Measurements from ENCODE around the gene KCTD10.

The KCTD10 gene

DNA sequence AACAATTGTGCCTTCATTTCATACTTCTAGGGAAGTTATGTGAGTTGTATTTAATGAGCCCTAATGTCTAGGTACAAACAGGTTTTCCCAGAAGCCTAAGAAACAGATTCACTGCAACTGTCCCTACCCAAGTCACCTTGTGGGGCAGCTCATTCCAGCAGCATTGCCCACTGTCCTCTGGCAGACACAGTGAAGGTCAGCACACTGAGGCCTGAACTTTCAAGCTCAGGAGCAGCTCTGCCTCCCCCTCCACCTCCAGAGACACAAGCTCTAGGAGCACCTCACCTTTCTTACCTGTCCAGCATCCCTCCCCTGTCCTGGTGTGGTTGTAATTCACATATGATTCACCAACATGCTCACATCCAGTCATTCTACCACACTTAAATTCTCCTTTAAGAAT is 16.0 kb upstream of the KCTD10 start:
- Histone ChIP-seq H3K36me3 (ENCODE audit: control insufficient read depth, insufficient read depth, low read length) (peaks cover 5% of the 10 kb centered on the region), H2BK5ac (ENCODE audit: low read length) (no peak overlapping the region), H4K8ac (ENCODE audit: low read depth, low read length) (no peak overlapping the region), H3K79me2 (ENCODE audit: control insufficient read depth, insufficient read depth, low read length) (no peaks in the 10 kb centered on the region), H4K5ac (ENCODE audit: low read length) (no peak overlapping the region), H2BK15ac (replicated peaks; ENCODE audit: low read depth) (no peak overlapping the region), H2AK5ac (ENCODE audit: low read length) (no peak overlapping the region), H3K4me2 (ENCODE audit: low read length) (no peak overlapping the region), H3K27me3 (ENCODE audit: insufficient read depth, low read length, poor library complexity) (no peaks in the 10 kb centered on the region), H3K23ac (ENCODE audit: low read length) (no peak overlapping the region), H3K4ac (ENCODE audit: low read depth, low read length) (no peak overlapping the region), H3K4me1 (ENCODE audit: control insufficient read depth, low read depth, low read length) (no peaks in the 10 kb centered on the region), H2BK120ac (ENCODE audit: low read depth, low read length) (no peak overlapping the region), H3K79me1 (ENCODE audit: low read length) (no peaks in the 10 kb centered on the region), H3K4me3 (ENCODE audit: low read length) (no peak overlapping the region), H3K18ac (ENCODE audit: low read length) (no peak overlapping the region), H3K56ac (ENCODE audit: low read length) (no peak overlapping the region), H3K27ac (ENCODE audit: low read depth, low read length) (no peak overlapping the region), H3K9ac (ENCODE audit: low read length) (no peak overlapping the region)
- DNase-seq, result no peak

DNA sequence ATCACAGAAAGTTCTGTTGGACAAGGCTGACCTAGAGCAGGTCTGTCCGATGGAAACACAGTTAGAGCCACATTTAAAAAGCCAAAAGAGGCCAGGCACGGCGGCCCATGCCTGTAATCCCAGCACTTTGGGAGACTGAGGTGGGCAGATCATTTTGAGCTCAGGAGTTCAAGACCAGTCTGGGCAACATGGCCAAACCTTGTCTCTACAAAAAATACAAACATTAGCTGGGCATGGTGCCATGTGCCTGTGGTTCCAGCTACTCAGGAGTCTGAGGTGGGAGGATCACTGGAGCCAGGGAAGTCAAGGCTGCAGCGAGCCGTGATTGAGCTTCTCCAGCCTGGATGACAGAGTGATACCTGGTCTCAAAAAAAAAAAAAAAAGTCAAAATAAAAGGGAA is 15.3 kb upstream of the KCTD10 start:
- no peak overlapping the region for H2AK5ac ChIP-seq (ENCODE audit: low read length)
- no peak overlapping the region for H2BK15ac ChIP-seq (replicated peaks; ENCODE audit: low read depth)
- no peaks in the 10 kb centered on the region for H3K27me3 ChIP-seq (ENCODE audit: insufficient read depth, low read length, poor library complexity)
- no peak overlapping the region for H3K27ac ChIP-seq (ENCODE audit: low read depth, low read length)
- no peak for DNase-seq
- no peak overlapping the region for H3K56ac ChIP-seq (ENCODE audit: low read length)
- no peak overlapping the region for H3K4ac ChIP-seq (ENCODE audit: low read depth, low read length)
- H3K23ac ChIP-seq (ENCODE audit: low read length), result no peak overlapping the region
- no peak overlapping the region for H2BK5ac ChIP-seq (ENCODE audit: low read length)
- H3K4me1 ChIP-seq (ENCODE audit: control insufficient read depth, low read depth, low read length), result no peaks in the 10 kb centered on the region
- peaks cover 5% of the 10 kb centered on the region for H3K36me3 ChIP-seq (ENCODE audit: control insufficient read depth, insufficient read depth, low read length)
- no peak overlapping the region for H3K18ac ChIP-seq (ENCODE audit: low read length)
- no peaks in the 10 kb centered on the region for H3K79me1 ChIP-seq (ENCODE audit: low read length)
- no peak overlapping the region for H3K4me2 ChIP-seq (ENCODE audit: low read length)
- no peak overlapping the region for H2BK120ac ChIP-seq (ENCODE audit: low read depth, low read length)
- H4K8ac ChIP-seq (ENCODE audit: low read depth, low read length), result no peak overlapping the region
- no peaks in the 10 kb centered on the region for H3K79me2 ChIP-seq (ENCODE audit: control insufficient read depth, insufficient read depth, low read length)
- no CpG with 5 or more reads among the region's 5 CpGs for WGBS (ENCODE audit: extremely low coverage, insufficient coverage, low lambda C conversion rate)
- H4K5ac ChIP-seq (ENCODE audit: low read length), result no peak overlapping the region
- no peak overlapping the region for H3K4me3 ChIP-seq (ENCODE audit: low read length)
- no peak overlapping the region for H3K9ac ChIP-seq (ENCODE audit: low read length)

DNA sequence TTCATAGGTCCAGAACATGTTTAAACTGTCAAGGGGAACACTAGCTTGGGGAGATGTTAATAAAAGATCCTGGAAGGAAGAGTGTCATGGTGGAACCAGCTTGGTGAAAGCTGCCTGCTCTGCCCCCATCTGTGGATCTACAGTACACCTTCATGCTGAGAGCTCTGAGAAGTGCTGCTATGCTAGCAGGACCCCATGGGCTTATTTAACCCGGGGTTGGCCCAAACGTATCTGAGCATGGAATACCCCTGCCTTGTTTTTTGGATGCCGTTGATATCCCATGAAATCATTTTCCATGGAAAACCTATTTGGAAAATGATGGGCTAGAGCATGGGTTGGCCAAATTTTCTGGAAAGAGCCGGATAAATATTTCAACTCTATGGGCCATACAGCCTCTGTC is 14.6 kb upstream of the KCTD10 start:
- H3K4me1 ChIP-seq (ENCODE audit: control insufficient read depth, low read depth, low read length), result no peaks in the 10 kb centered on the region
- no peaks in the 10 kb centered on the region for H3K79me1 ChIP-seq (ENCODE audit: low read length)
- H2BK120ac ChIP-seq (ENCODE audit: low read depth, low read length), result no peak overlapping the region
- no peak overlapping the region for H3K4me2 ChIP-seq (ENCODE audit: low read length)
- H3K56ac ChIP-seq (ENCODE audit: low read length), result no peak overlapping the region
- H4K5ac ChIP-seq (ENCODE audit: low read length), result no peak overlapping the region
- H3K23ac ChIP-seq (ENCODE audit: low read length), result no peak overlapping the region
- no peak overlapping the region for H2AK5ac ChIP-seq (ENCODE audit: low read length)
- no peak for DNase-seq
- no peak overlapping the region for H3K4ac ChIP-seq (ENCODE audit: low read depth, low read length)
- H3K79me2 ChIP-seq (ENCODE audit: control insufficient read depth, insufficient read depth, low read length), result no peaks in the 10 kb centered on the region
- H2BK15ac ChIP-seq (replicated peaks; ENCODE audit: low read depth), result no peak overlapping the region
- no peak overlapping the region for H3K4me3 ChIP-seq (ENCODE audit: low read length)
- no peak overlapping the region for H4K8ac ChIP-seq (ENCODE audit: low read depth, low read length)
- H3K18ac ChIP-seq (ENCODE audit: low read length), result no peak overlapping the region
- H2BK5ac ChIP-seq (ENCODE audit: low read length), result no peak overlapping the region
- WGBS (ENCODE audit: extremely low coverage, insufficient coverage, low lambda C conversion rate), result no CpG with 5 or more reads among the region's 4 CpGs
- H3K27ac ChIP-seq (ENCODE audit: low read depth, low read length), result no peak overlapping the region
- H3K27me3 ChIP-seq (ENCODE audit: insufficient read depth, low read length, poor library complexity), result no peaks in the 10 kb centered on the region
- H3K9ac ChIP-seq (ENCODE audit: low read length), result no peak overlapping the region
- peaks cover 5% of the 10 kb centered on the region for H3K36me3 ChIP-seq (ENCODE audit: control insufficient read depth, insufficient read depth, low read length)

DNA sequence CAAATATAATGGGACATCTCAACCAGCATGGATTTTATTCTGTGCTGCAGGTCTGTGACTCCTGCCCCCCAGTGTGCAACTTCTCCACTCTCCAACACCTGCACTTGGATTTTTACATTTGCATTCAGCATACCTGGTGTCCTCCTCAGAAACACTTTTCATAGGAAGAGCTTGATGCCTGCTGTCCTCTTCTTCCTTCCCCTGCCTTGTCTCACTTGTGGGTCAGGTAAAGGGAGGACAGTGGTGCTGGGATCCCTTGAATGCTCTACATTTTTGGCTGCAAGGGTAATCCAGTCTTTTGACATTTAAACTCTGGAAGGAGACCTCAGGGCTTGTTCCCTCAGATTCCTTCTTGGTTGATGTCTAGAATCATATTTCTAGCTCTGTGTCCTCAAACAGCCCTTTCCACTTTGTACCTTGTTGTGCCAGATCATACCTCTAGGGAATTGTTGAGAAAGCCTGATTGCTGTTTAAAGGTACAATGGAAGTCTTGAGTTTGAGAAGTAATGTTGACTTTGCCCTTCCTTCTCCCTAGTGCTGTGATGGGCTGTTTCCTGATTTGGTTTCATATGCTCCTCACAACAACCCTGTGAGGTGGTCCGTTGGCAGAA is 13.0 kb upstream of the KCTD10 start:
- no peak overlapping the region for H3K4me3 ChIP-seq (ENCODE audit: low read length)
- peaks cover 10% of the 10 kb centered on the region for H3K36me3 ChIP-seq (ENCODE audit: control insufficient read depth, insufficient read depth, low read length)
- H3K18ac ChIP-seq (ENCODE audit: low read length), result no peak overlapping the region
- H3K27ac ChIP-seq (ENCODE audit: low read depth, low read length), result no peak overlapping the region
- no peaks in the 10 kb centered on the region for H3K79me2 ChIP-seq (ENCODE audit: control insufficient read depth, insufficient read depth, low read length)
- no peak overlapping the region for H4K5ac ChIP-seq (ENCODE audit: low read length)
- H3K79me1 ChIP-seq (ENCODE audit: low read length), result no peaks in the 10 kb centered on the region
- H2BK15ac ChIP-seq (replicated peaks; ENCODE audit: low read depth), result no peak overlapping the region
- no peaks in the 10 kb centered on the region for H3K4me1 ChIP-seq (ENCODE audit: control insufficient read depth, low read depth, low read length)
- no peak overlapping the region for H2BK5ac ChIP-seq (ENCODE audit: low read length)
- no CpG with 5 or more reads among the region's 1 CpG for WGBS (ENCODE audit: extremely low coverage, insufficient coverage, low lambda C conversion rate)
- H2AK5ac ChIP-seq (ENCODE audit: low read length), result no peak overlapping the region
- H3K4me2 ChIP-seq (ENCODE audit: low read length), result no peak overlapping the region
- no peak for DNase-seq
- no peaks in the 10 kb centered on the region for H3K27me3 ChIP-seq (ENCODE audit: insufficient read depth, low read length, poor library complexity)
- H3K23ac ChIP-seq (ENCODE audit: low read length), result no peak overlapping the region
- no peak overlapping the region for H3K9ac ChIP-seq (ENCODE audit: low read length)
- H4K8ac ChIP-seq (ENCODE audit: low read depth, low read length), result no peak overlapping the region
- H3K4ac ChIP-seq (ENCODE audit: low read depth, low read length), result no peak overlapping the region
- no peak overlapping the region for H3K56ac ChIP-seq (ENCODE audit: low read length)
- no peak overlapping the region for H2BK120ac ChIP-seq (ENCODE audit: low read depth, low read length)

DNA sequence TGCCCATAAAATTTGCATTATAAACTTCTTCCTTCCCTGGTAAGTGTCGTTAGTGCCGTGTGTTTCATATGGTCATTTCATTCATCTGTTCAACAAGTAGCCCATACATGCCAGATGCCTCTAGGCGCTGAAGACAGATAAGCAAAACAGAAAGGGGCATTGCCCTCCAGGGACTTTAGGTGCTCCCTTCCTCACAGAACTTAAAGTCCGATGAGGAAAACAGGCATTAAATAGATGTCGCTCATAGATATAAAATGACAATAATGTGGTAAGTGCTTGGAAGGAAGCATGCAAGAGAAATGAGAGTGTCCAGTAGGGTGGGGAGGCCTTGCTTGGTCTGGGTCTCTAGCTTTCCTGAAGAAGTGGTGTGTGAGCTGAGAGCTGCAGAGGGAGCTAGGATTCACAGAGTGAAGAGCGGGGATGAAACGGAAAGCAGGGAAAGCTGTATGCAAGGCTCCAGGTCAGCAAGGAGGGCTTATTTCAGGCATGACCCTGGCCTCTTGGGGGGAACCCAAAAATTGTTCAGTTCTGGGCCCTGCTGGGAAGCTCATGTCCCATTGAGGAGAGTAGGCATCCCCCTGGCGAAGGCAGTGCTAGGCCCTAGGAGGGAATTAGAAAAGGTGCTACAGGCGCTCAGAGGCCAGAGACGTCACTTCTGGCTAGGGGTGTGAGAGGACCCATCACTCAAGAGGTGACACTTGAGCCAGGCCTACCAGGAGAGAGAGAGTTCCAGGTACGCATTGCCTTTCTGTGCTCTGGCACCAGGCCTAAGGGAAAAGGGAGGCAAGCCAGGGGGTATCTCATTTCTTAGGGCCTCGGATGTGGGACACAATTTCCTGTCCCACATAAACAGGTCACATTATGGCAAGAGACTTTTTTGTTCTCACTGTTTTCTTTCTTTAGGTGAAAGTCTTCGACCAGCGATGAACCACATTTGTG is 12.2 kb upstream of the KCTD10 start:
- H2BK120ac ChIP-seq (ENCODE audit: low read depth, low read length), result no peak overlapping the region
- H3K56ac ChIP-seq (ENCODE audit: low read length), result no peak overlapping the region
- H3K4me3 ChIP-seq (ENCODE audit: low read length), result no peak overlapping the region
- no peaks in the 10 kb centered on the region for H3K79me1 ChIP-seq (ENCODE audit: low read length)
- no peaks in the 10 kb centered on the region for H3K27me3 ChIP-seq (ENCODE audit: insufficient read depth, low read length, poor library complexity)
- H2BK5ac ChIP-seq (ENCODE audit: low read length), result no peak overlapping the region
- no peaks in the 10 kb centered on the region for H3K79me2 ChIP-seq (ENCODE audit: control insufficient read depth, insufficient read depth, low read length)
- no peak overlapping the region for H2BK15ac ChIP-seq (replicated peaks; ENCODE audit: low read depth)
- DNase-seq, result no peak
- H3K4me1 ChIP-seq (ENCODE audit: control insufficient read depth, low read depth, low read length), result no peaks in the 10 kb centered on the region
- H2AK5ac ChIP-seq (ENCODE audit: low read length), result no peak overlapping the region
- H4K8ac ChIP-seq (ENCODE audit: low read depth, low read length), result no peak overlapping the region
- no peak overlapping the region for H3K9ac ChIP-seq (ENCODE audit: low read length)
- no peak overlapping the region for H4K5ac ChIP-seq (ENCODE audit: low read length)
- no CpG with 5 or more reads among the region's 14 CpGs for WGBS (ENCODE audit: extremely low coverage, insufficient coverage, low lambda C conversion rate)
- no peak overlapping the region for H3K4ac ChIP-seq (ENCODE audit: low read depth, low read length)
- H3K23ac ChIP-seq (ENCODE audit: low read length), result no peak overlapping the region
- peaks cover 10% of the 10 kb centered on the region for H3K36me3 ChIP-seq (ENCODE audit: control insufficient read depth, insufficient read depth, low read length)
- H3K27ac ChIP-seq (ENCODE audit: low read depth, low read length), result no peak overlapping the region
- no peak overlapping the region for H3K4me2 ChIP-seq (ENCODE audit: low read length)
- no peak overlapping the region for H3K18ac ChIP-seq (ENCODE audit: low read length)
